Measurements from ENCODE around the gene POLR2E.
"Not testable (repeated sequence)": the region's sequence is repeated elsewhere in the genome, so short reads cannot be mapped to it uniquely, and the experiment has no call there.

Gene POLR2E

DNA sequence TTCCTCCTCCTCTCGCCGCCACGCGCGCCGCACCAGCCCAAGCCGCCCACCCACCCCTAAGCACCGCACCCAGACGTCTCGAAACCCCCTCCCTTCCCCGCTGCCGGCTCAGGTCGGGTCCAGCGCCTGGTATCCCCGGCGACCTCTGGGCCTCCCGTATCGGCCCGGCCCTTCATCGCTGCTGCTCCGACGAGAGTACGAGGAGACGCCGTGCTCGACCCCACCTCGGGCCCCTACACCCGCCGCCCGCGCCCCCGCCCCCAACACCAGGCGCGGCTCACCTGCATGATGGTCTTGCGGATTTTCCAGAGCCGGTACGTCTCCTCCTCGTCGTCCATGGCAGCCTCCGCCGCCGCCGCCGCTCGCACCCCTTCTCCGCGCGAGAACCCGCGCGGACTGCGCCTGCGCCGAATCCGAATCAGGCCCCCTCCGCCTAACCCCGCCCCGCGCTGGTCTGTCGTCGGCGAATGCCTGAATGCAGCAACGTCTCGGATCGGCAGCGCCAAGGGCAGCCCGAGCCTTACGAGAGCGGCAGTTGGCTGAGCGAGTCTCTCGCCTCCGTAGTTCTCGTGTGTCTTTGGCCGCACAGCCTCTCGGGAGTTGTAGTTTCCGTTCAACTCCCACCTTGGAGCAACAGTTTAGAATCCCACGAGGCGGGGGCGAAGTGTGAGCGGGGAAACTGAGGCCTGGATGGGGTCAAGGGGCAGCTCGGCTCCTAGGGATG is at the start of gene POLR2E:
Gene POLR2E (minus strand): TSS at position 398 of the 724 bp plus-strand sequence. CDS start 60 bp downstream, at position 338.
- peak; percentile 98 for DNase-seq (ENCODE audit: low spot score)

DNA sequence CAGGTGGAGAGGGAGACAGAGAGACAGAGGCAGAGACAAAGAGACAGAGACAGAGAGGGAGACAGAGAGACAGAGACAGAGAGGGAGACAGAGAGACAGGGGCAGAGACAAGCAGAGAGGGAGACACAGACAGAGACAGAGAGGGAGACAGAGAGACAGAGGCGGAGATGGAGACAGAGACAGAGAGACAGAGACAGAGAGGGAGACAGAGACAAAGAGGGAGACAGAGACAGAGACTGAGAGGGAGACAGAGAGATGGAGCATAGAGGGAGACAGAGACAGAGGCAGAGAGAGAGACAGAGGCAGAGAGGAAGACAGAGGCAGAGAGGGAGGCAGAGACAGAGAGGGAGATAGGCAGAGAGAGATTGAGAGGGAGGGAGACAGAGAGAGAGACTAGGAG is 49.6 kb upstream of the POLR2E start:
- DNase-seq (ENCODE audit: low spot score), result no peak

DNA sequence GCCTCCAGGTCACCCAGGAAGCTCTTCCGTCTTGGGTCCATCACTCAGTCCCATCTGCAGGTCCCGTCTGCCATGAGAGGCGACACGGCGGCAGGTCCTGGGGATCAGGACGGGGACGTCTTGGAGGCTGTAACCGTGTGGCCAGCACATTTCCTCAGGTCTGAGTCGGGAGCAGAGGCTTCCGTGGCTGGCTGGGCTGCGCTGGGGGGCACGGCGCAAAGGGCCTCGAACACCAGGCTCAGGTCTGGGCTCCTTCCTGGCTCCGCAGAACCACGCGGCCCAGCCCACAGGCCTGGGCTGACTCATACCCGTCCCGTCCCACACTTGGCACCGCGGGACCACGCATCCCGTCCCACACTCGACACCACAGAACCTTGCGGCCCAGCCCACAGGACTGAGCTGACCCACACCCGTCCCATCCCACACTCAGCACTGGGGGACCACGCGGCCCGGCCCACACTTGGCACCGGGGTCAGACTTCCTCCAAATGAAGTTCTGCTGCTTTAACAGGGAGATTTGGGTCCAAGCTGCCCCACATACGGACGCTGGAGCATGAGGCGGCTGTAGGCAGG is 48.7 kb upstream of the POLR2E start:
- DNase-seq (ENCODE audit: low spot score), result no peak

DNA sequence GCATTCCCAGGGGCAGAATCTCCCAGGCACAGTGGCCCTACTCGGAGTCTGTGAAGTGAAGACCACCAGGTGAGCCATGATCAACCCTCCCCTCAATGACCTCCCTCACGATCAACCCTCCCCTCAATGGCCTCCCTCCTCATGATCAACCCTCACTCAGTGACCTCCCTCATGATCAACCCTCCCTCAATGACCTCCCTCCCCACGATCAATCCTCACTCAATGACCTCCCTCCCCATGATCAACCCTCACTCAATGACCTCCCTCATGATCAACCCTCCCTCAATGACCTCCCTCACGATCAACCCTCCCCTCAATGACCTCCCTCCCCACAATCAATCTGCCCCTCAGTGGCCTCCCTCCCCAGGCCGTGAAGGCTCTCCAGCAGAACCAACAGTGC is 46.8 kb upstream of the POLR2E start:
- DNase-seq (ENCODE audit: low spot score), result no peak

DNA sequence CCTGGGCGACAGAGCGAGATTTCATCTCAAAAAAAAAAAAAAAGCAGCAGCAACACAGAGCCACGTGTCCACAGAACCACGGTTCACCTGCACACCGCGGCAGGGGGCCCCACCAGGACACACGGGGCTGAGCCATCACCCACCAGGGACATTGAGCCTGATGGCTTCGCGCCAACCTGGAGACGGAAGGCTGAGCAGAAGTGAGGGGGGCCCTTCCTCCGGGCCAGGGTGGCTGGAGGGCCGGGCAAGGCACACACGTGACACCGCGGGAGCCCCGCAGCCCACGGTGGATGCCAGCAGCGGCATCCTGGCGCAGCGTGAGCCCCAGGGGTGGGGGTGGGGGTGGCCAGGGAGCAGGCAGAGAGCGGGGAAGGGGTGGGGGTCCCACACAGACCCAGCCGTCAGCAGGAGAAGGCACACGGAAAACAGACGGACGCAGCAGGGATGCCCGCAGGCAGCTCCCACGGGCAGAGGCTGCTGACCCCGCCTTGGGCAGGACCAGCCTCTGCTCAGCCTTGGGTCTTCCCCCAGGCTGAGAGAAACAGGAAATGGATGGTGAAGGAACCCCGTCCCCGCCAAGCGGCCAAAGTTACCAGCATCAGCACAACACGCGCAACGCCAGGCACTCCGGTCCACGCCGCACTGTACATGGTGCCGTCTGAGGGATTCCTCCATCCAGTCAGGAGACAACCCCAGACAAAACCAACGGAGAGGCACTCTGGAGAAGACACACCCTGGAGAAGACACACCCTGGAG is 45.3 kb upstream of the POLR2E start:
- DNase-seq (ENCODE audit: low spot score), result no peak

DNA sequence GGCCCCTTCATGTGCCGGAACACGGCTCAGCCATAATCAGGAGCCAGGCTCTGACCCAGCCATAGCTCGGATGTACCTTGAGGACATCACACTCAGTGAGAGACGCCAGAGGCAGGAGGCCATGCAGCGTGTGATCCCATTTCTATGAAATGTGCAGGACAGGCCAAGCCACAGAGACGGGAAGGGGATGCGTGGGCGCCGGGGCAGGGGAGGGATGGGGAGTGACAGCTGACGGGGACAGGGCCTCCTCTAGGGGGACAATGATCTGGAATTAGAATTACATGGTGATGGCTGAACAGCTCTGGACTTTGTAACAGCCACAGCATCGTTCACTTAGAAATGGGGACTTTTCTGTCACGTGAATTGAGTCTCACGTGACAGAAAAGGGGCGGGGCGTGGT is 44.0 kb upstream of the POLR2E start:
- DNase-seq (ENCODE audit: low spot score), result no peak

DNA sequence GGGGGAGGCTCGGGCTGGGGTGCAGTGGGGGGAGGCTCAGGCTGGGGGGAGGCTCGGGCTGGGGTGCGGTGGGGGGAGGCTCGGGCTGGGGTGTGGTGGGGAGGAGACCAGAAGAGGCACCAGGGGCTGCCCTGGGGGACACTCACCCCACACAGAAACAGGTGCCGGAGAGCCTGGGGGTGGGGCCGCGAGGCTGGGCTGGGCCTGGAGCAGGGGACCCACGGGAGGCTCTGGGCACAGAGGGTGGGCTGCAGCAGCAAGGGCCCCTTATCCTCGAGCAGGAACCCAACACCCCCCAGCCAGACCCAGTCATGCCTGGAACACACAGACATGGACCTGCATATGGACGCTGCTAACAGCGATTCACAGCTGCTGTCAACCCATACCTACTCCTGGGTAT is 42.9 kb upstream of the POLR2E start:
- no peak for DNase-seq (ENCODE audit: low spot score)

DNA sequence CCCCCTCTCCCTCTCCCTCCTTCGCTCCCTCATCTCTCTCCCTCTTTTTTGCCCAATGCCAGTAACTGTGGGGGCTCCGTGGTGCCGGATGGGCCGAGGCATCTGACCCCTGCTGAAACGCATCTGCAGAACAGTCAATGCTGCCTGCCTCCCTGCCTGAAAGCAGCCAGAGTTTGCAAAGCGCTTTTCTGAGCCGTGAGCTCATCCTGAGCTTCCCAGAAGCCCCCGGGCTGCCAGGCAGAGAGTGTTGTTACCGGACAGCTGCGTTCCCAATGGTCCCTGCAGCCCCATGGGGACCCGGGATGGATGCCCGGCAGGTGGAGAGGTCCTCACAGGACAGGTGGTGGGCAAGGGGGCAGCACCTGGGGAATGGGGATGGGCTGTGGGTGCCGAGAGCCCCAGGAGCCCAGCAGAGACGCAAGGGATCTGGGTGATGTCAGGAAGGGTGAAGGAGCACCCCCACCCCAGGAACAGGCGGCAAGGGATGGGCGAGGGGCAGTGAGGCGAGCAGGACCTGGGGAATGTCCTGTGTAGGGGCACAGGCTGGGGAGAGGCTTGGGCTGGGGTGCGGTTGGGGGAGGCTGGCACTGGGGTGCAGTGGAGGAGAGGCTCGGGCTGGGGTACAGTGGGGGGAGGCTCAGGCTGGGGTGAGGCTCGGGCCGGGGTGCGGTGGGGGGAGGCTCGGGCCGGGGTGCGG is 41.6 kb upstream of the POLR2E start:
- DNase-seq (ENCODE audit: low spot score), result no peak

DNA sequence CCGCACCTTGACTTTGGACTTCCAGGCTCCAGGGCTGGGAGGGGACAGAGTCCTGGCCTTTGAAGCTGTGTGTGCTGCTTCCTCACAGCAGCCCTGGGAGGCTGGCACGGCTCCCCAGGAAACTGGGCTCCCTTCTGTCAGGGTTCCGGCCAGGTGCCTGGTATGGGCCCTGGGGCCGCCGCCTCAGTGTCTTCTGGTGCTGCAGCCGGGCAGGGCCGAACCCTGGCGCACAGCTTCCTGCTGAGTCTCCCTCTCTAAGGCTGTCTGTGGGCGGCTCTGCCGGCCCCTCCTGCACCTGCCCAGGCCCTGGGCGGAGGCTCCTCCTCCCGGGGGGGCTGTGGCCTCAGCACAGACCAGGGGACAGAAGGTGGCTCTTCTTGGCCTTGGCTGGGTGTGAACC is 41.0 kb upstream of the POLR2E start:
- no peak for DNase-seq (ENCODE audit: low spot score)

DNA sequence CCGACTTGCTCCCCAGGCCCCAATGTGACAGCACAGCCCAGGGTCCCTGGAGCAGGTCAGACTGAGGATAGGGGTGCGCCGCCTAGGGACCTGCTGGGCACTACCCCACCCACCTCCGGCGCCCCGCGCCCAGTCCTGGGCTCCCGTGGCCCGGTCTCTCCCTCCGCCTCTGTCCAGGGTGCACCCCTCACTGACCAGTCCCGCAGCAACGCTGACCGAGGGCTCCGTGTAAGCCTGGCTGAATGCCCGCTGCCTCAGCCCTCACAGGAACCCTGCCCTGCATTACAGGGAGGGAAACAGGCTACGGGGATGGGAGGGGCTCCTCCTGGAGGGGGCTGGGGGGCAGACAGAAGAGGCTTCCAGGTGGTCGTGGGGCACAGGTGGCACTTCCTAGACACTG is 40.3 kb upstream of the POLR2E start:
- DNase-seq (ENCODE audit: low spot score), result no peak

DNA sequence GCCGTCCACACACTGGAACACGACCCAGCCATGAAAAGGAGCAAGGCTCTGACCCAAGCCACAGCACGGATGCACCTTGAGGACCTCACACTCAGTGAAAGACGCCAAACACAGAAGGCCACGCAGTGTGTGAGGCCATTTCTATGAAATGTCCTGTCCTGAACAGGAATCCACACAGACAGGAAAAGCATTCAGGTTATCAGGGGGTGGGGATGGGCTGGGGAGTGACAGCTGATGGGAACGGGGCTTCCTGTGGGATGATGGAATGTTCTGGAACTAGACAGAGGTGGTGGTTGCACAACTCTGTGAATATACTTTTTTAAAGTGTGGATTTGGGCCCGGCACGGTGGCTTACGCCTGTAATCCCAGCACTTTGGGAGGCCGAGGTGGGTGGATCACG is 39.3 kb upstream of the POLR2E start:
- no peak for DNase-seq (ENCODE audit: low spot score)

DNA sequence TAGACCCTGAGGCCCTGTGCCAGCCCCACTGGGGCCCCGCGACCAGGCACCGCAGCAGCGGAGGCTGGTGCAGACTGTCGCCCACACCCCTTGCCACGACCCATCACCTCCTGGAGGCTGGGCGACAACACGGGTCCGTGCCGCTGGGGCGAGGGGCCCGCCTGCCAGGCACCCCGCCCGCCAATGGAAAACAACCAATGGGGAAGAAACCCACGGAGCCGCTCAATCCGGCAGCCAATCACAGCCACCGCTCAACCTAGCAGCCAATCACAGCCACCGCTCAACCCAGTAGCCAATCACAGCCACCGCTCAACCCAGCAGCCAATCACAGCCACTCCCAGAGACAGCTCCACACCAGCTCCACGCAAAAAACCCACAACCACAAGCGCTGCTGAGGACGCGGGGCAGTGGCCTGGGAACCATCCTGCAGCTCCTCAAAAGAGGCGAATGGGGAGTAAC is 38.3 kb upstream of the POLR2E start:
- DNase-seq (ENCODE audit: low spot score), result peak; percentile 85

DNA sequence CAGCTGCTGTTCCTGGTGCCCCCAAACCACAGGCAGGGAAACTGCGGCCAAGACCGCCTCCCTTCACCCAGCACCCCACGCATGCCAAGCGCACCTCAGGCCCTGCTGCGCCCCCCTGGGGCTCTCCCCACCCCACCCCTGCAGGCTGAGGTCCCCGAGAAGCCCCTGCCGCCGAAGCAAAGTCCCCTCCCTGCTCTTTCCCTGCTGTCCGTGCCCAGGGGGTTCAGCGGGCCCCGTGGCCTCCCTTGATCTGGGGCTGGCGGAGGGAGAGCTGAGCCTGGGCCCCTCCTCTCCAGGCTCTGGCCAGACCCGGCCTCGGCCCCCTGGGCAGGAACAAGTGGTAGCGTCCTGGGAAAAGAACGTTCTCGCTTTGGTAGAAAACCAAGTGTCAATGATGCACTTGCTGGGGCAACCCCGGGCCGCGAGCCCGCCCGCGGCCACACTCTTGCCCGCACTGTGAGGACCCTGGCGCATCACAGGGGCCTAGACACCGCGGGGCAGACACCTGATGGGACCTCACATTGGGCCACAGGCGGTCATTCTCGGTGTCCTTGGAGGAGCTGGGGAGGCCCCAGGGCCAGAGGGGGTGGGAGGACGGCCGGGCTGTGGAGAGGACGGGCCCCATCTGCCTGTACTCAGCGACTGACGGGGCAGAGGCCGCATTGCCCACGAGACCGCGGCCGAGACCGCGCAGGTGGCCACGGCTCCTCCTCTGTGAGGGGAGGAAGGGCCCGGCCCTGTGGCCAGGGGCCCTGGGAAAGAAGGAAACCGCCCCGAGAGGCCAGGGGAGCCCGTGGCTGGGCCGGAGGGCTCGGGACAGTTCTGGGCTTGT is 37.6 kb upstream of the POLR2E start:
- peak; percentile 5 for DNase-seq (ENCODE audit: low spot score)

DNA sequence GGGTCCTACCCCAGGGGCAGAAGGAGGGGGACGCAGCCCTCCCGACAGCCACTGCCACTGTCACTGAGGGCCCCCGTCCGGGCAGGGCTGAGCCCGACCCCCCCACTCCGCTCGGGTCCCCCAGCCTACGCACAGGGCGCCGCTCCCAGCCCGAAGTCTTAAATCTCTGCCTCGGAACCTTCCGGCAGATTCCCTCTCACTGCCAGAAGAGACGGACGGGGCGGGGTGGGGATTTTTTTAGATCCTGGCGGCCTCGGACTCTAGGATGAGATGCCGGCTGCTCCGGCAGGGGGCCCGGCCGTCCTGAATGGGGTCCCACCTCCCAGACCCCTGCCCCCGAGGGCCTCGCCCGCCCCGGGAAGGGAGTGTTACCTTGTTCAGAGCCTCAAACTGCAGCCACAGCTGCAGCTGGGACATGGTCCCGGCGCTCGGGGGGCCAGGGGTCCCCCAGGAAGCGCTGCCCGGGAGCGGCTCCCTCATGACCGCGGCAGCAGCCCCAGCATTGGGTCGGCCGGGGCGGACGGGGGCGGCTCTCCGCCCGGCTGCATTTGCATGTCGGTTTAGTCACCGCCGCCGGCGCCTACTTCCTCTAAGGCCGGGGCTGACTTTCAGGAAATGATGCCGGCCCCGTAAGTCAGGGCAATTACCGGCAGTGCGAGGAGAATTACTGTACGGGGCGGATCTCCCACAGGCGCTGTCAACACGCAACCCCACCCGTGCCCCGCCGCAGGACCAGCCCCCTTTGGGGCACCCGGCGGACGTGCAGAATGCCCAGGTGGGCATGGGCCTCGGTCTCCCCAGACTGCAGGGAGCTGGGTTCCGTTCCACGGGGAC is 36.8 kb upstream of the POLR2E start:
- peak; percentile 87 for DNase-seq (ENCODE audit: low spot score)

DNA sequence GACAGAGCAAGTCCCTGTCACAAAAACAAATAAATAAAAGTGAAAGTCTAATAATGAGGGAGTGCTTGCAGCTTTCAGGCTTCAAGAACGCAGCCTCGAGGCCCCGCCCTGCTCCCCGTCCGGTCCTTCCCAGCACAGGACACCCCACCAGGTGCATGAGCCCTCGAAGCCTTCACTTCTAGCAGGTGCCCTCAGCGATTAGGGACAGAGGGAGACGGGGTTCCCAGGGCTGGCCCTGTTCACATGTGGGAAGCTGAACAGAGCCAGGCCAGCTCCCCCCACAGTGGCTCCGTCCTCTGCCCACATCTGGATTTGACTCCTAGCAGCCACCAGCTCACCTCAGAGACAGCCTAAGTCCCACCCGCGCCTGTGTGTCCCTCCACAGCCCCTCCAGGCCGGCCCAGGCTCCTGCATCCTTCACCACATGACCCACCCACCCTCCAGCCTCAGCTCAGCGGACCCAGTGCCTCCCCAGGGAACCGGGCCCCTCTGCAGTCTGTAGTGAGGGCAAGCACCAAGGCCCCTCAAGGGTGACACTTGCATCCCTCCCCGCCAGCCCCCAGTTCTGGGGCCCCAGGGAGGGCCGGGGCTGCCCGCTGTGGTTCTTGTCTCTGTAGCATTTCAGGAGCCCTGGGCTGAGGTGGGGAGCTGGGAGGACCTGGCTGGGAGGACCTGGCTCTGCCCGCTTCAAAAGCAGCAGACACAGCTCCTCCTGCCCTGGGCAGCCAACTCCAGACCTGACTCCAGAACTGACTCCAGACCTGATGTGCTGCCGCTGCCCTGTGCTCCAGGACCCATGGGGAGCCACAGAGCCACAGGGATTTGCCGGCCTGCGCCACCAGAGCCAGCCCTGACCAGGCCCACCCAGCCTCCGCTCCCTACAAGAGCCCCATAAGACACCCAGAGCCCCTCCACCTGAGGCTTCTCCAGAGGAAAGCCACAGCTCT is 35.9 kb upstream of the POLR2E start:
- DNase-seq (ENCODE audit: low spot score), result peak; percentile 56

DNA sequence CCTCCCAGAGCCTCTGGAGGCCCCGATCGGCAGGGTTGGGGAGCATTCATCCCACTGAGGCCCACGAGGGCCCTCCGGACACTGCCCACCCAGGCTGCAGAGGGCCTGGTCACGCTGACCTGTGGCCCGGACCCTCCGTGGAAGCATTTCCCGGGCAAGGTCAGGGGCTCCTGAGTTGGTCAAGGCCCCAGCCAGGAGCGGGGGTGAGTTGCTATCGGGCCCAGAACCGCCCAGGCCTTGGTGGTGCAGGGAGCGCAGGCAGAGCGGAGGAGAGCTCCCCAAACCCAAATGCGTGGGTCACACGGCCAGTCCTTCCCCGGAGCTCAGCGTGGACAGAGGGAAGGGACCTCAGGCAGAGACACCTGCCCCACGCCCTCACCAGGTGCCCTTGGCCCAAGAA is 34.4 kb upstream of the POLR2E start:
- no peak for DNase-seq (ENCODE audit: low spot score)

DNA sequence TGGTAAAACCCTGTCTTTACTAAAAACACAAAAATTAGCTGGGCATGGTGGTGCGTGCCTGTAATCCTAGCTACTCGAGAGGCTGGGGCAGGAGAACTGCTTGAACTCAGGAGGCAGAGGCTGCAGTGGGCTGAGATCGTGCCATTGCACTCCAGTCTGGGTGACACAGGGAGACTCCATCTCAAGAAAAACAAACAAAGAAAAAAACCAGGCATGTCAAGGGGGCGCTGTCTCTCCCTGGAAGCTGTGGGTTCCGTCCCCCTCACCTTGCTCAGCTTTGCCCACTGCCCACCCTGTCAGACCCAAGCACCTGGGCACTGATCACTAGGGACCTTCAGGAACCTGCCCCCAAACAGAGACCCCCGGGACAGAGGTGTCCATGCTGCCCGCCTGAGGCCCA is 33.9 kb upstream of the POLR2E start:
- not testable (repeated sequence) for DNase-seq (ENCODE audit: low spot score)

DNA sequence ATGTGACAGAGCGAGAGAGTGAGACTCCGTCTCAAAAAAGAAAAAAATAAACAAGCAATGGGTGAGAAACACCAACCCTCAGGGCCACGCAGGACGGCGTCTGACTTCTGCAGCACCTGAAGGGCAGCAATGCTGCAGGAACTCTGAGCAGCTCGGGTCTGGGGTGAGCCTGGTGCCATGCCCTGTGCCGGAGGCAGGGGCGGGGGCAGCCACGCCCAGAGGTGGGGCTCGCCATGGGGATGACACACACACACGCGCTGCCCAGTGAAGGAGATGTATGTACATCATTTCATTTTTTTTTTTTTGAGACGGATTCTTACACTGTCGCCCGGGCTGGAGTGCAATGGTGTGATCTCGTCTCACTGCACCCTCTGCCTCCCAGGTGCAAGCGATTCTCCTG is 32.9 kb upstream of the POLR2E start:
- DNase-seq (ENCODE audit: low spot score), result no peak

DNA sequence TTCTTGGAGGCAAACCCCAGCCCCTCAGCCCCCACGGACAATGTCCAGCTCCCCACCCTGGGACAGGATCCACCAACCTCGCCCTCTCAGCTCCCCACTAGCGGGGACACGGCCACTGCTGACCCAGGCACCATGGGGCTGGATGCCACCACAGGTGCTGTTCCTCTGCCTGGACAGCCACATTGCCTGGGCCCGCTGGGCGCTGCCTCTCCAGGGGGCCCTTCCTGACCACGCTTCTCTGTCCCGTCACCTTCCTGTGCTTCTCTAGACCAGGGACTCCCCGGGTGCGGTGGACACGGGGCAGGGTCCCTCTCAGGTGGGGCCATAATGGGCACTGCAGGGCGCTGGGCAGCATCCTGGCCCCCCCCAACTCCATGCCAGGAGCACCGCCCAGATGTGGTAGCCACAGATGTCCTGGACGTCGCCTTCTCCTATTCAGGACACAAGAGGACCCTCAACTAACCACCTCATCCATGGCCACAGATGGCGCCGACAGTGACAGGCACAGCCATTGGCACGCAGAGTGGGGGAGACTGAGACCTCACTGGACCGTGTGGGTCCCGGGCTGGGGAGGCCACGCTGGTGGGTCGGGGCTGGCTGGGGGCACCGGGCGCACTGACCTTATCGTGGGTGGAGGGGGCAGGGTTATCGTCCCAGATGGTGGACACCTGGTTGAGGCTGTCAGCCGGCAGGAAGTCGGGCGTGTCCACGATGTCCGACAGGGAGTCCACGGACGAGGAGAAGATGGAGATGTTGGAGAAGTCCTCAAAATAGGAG is 32.0 kb upstream of the POLR2E start:
- no peak for DNase-seq (ENCODE audit: low spot score)

Measured in CD4-positive, alpha-beta T cell treated with Interleukin-2 at 100 ng/mL for 4 hours (primary cell).